Esophagus squamous epithelium (tissue), 4 donors: Measurements from ENCODE around the gene ARIH2.

Source experiments
- CTCF ChIP-seq, 6 experiments: fragments of 450-650 bp in 4 of 6; fragments of 200-600 bp in 2 of 6; sonication (generic) in 2 of 6; IDR thresholded peaks; one replicate each; pipeline ENCODE4 v1.5.1; 2016 to 2019; ENCODE audit warnings: antibody characterized with exemption in 6 of 6, mild to moderate bottlenecking in 4 of 6, moderate library complexity in 4 of 6
- POLR2A ChIP-seq, 4 donors: fragments of 450-650 bp; IDR thresholded peaks; one replicate each; pipeline ENCODE4 v1.6.1; 2017; ENCODE audit warnings: antibody characterized with exemption in 4 of 4, mild to moderate bottlenecking in 4 of 4, moderate library complexity in 3 of 4

GRCh38 chr3:49009396-49009795 lies 90.8 kb downstream of the ARIH2 start:
- no peak for TF ChIP-seq CTCF (IDR thresholded peaks at IDR 0.05)
- no peak for TF ChIP-seq POLR2A (IDR thresholded peaks at IDR 0.05)
